SK-N-MC (cell line): ENCODE measurements around the gene TPX2.

Experiments
- DNase-seq: peaks from one replicate; pipeline ENCODE4 v3.0.0-alpha.2; 2011; ENCODE audit warnings: low read depth, low spot score
- H3K27ac ChIP-seq: fragments of 200-600 bp; sonication (generic); 2 replicates; pipeline ENCODE4 v1.5.1; 2016; ENCODE audit warnings: mixed run types
- H3K36me3 ChIP-seq: fragments of 200-600 bp; sonication (generic); 2 replicates; pipeline ENCODE4 v1.6.1; 2017; ENCODE audit warnings: antibody characterized with exemption, low read length, mixed read lengths; ENCODE audit not compliant: insufficient read depth
- H3K4me3 ChIP-seq: fragments of 200-600 bp; sonication (generic); 2 replicates; pipeline ENCODE4 v1.5.1; 2016
- H3K9ac ChIP-seq: fragments of 200-600 bp; sonication (generic); 2 replicates; pipeline ENCODE4 v1.8.0; 2017; ENCODE audit warnings: mixed run types, mixed read lengths; ENCODE audit not compliant: insufficient read length
- H3K9me3 ChIP-seq: fragments of 200-600 bp; sonication (generic); 2 replicates; pipeline ENCODE4 v1.6.1; 2017; ENCODE audit warnings: low read depth, mild to moderate bottlenecking, antibody characterized with exemption, low read length, moderate library complexity, mixed read lengths
- EZH2 ChIP-seq: fragments of 200-600 bp; sonication (generic); IDR thresholded peaks from one replicate; pipeline ENCODE4 v1.6.1; 2017; ENCODE audit warnings: antibody characterized with exemption
- FOXP2 ChIP-seq: optimal IDR thresholded peaks from 2 replicates; pipeline ENCODE3; 2011; ENCODE audit warnings: mild to moderate bottlenecking, moderate library complexity; ENCODE audit not compliant: insufficient read depth; ENCODE audit errors: extremely low read length, control extremely low read depth
- POLR2AphosphoS5 ChIP-seq: IDR thresholded peaks from 2 replicates; pipeline ENCODE4 v1.6.1; 2012; ENCODE audit warnings: mild to moderate bottlenecking, low read depth, low read length, borderline replicate concordance

Gene TPX2

GRCh38 chr20:31764641-31765305 lies 25.7 kb downstream of the TPX2 start:
- Histone ChIP-seq H3K4me3 (no peak overlapping the region), H3K9ac (no peak overlapping the region), H3K27ac (no peak overlapping the region), H3K36me3 (peaks cover 91% of the 10 kb centered on the region), H3K9me3 (no peaks in the 10 kb centered on the region)
- TF ChIP-seq POLR2AphosphoS5 (no peak), FOXP2 (no peak), EZH2 (no peak)
- no peak for DNase-seq

GRCh38 chr20:31767805-31768204 lies 28.7 kb downstream of the TPX2 start:
- no peak for DNase-seq
- H3K9ac ChIP-seq = no peak overlapping the region
- peaks cover 91% of the 10 kb centered on the region for H3K36me3 ChIP-seq
- no peak overlapping the region for H3K27ac ChIP-seq
- no peaks in the 10 kb centered on the region for H3K9me3 ChIP-seq
- H3K4me3 ChIP-seq = no peak overlapping the region
- TF ChIP-seq FOXP2 (no peak), POLR2AphosphoS5 (no peak), EZH2 (no peak)

- H3K9me3 ChIP-seq = no peaks in the 10 kb centered on the region
- H3K27ac ChIP-seq = no peak overlapping the region
- H3K4me3 ChIP-seq = no peak overlapping the region
- peaks cover 90% of the 10 kb centered on the region for H3K36me3 ChIP-seq
- no peak overlapping the region for H3K9ac ChIP-seq
- TF ChIP-seq EZH2 (no peak), FOXP2 (no peak), POLR2AphosphoS5 (no peak)
- no peak for DNase-seq
Measured at GRCh38 chr20:31769681-31770080, 30.6 kb downstream of the TPX2 start.

DNA sequence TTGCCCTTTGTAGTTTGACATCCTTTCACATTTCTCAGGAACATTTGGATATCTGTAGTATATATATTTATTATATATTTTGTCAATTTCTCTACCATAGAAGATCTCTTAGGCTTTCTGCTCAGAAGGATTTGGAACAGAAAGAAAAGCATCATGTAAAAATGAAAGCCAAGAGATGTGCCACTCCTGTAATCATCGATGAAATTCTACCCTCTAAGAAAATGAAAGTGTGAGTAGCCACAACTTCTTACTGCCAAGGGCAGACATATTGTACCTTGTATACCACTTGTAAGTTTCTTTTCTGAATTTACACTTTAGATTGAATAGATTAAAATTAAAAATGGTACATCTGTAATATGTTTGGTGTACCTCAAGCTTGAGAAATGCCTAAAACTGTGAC lies 31.2 kb downstream of the TPX2 start:
- DNase-seq = no peak
- H3K27ac ChIP-seq = no peak overlapping the region
- H3K9ac ChIP-seq = no peak overlapping the region
- H3K36me3 ChIP-seq = peaks cover 88% of the 10 kb centered on the region
- no peak for TF ChIP-seq EZH2
- no peak for TF ChIP-seq FOXP2
- no peak for TF ChIP-seq POLR2AphosphoS5
- H3K4me3 ChIP-seq = no peak overlapping the region
- no peaks in the 10 kb centered on the region for H3K9me3 ChIP-seq

DNA sequence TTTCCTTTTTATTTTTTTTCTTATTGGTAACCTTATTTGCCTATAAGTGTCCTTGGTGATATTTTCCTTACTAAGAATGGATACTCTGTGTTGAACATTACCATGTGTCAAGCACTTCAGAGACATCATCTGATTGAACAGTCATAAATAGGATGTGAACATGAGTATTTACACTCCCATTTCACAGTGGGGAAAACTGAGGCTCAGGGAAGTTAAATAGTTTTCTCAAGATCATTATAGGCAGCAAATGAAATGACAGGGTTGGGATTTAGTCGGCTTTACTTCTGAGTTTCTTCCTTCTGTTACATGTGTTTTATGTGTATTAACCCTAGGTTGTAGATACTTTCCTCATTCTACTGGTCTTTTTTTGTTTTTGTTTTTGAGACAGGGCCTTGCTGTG lies 35.3 kb downstream of the TPX2 start:
- Histone ChIP-seq H3K36me3 (peaks cover 88% of the 10 kb centered on the region), H3K27ac (no peak overlapping the region), H3K9ac (no peak overlapping the region), H3K4me3 (no peak overlapping the region), H3K9me3 (no peaks in the 10 kb centered on the region)
- TF ChIP-seq FOXP2 = no peak
- TF ChIP-seq POLR2AphosphoS5 = no peak
- no peak for TF ChIP-seq EZH2
- DNase-seq = no peak

- no peak for DNase-seq
- H3K27ac ChIP-seq = no peak overlapping the region
- H3K9ac ChIP-seq = no peak overlapping the region
- H3K9me3 ChIP-seq = no peaks in the 10 kb centered on the region
- peaks cover 94% of the 10 kb centered on the region for H3K36me3 ChIP-seq
- TF ChIP-seq EZH2 (no peak), FOXP2 (no peak), POLR2AphosphoS5 (no peak)
- H3K4me3 ChIP-seq = no peak overlapping the region
Measured at GRCh38 chr20:31780839-31781238, 41.7 kb downstream of the TPX2 start.

DNA sequence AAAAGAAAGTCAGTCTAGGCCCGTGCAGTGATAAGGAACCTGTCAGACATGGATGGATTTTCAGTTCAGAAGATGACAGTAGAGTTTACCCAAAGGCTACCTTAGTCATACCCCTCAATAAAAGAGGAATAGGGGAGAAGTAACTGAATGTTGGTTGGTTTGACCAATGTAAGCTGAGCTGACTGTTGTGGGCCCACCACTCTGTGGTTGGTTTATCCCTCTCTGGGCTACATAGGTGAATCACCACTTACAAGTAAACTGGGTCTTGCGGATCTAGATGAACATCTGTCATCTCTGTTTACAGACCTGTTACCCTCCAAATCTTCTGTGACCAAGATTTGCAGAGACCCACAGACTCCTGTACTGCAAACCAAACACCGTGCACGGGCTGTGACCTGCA lies 42.9 kb downstream of the TPX2 start:
- Histone ChIP-seq H3K36me3 (peaks cover 96% of the 10 kb centered on the region), H3K4me3 (no peak overlapping the region)
- TF ChIP-seq POLR2AphosphoS5 (no peak), FOXP2 (no peak), EZH2 (no peak)

DNA sequence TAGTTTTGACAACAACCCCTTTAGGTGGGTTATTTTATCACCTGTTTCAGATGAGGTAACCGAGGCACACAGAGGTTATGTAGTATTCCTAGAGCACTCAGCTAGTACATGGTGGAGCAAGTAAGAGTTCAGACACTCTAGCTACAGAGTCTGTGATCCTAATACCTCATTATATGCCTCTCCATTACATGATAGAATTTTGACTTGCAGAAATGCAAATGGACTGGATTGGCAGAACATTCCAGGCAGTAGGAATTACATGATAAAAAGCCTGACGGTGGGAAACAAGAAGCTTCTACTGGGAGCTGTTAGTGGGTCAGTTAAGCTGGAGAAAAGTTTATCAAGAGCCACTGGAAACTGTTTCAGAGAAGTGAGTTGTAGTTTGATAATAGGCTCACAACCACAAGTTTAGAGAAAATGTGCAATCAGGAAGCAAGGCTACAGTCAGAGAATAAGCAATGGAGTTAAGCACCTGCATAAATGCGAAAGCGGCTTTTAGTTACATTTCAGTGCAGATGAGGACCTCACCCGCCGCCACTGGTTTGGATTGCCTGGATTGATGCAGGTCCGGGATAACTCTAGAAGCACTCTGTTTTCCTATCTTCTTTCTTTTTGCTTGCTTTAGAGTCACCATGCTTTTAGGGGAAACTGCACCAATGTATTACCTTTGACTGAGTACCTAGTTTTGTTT lies 45.4 kb downstream of the TPX2 start:
- TF ChIP-seq POLR2AphosphoS5 (no peak), EZH2 (no peak), FOXP2 (no peak)
- H3K36me3 ChIP-seq = peaks cover 93% of the 10 kb centered on the region
- no peaks in the 10 kb centered on the region for H3K9me3 ChIP-seq
- H3K4me3 ChIP-seq = no peak overlapping the region
- no peak for DNase-seq
- no peak overlapping the region for H3K27ac ChIP-seq
- no peak overlapping the region for H3K9ac ChIP-seq

More for the DNA sequence above, 42.9 kb downstream of the TPX2 start:
- no peak for DNase-seq
- Histone ChIP-seq H3K27ac (no peak overlapping the region), H3K9me3 (no peaks in the 10 kb centered on the region), H3K9ac (no peak overlapping the region)

DNA sequence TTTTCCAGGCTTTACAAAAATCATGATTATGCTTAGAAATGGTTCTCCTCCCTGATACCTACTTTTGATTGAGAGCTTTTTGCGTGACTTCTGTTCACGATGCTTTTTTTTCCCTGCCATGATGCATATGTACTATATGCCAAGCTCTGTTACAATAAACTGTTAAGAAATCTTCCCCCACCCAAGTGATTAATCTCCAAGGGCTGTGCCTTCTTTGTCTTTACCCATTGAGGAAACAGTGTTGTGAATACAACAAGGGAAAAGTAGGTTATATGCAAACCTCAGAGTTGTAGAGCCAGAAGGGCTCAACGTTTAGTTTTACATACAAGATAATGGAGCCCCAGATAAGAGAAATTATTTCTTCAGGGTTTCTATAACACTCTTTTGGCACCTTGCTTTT lies 46.0 kb downstream of the TPX2 start:
- no peak for DNase-seq
- Histone ChIP-seq H3K9me3 (no peaks in the 10 kb centered on the region), H3K27ac (no peak overlapping the region), H3K36me3 (peaks cover 93% of the 10 kb centered on the region), H3K4me3 (no peak overlapping the region), H3K9ac (no peak overlapping the region)
- TF ChIP-seq POLR2AphosphoS5 (no peak), FOXP2 (no peak), EZH2 (no peak)
